ENCODE results near the gene CD101. TPM values are rescaled to one million over a fixed set of nuclear protein-coding genes. Genes with fewer than 3 reads are reported as not detected.

The CD101 gene
- total RNA-seq, 4 donors from 2014 or later, result 1.2 to 5.3 (median 2.8) TPM

GRCh38 chr1:116982319-116983004, 19.1 kb upstream of the CD101 start:
- Histone ChIP-seq H3K36me3 (peaks cover 18% of the 10 kb centered on the region), H3K27ac (no peak overlapping the region), H3K4me3 (no peak overlapping the region), H3K9me3 (no peaks in the 10 kb centered on the region), H3K4me1 (no peaks in the 10 kb centered on the region), H3K27me3 (no peaks in the 10 kb centered on the region)
- no peak for DNase-seq (ENCODE audit: low spot score in 2 of 2)
- WGBS, result 92% methylated on average over 8 of the region's 9 CpGs
- TF ChIP-seq POLR2A (IDR thresholded peaks at IDR 0.05), result no peak
- no peak for TF ChIP-seq POLR2AphosphoS5 (IDR thresholded peaks at IDR 0.05)
- no peak for TF ChIP-seq EP300 (IDR thresholded peaks at IDR 0.05)
- TF ChIP-seq CTCF (IDR thresholded peaks at IDR 0.05), result no peak

- DNase-seq (ENCODE audit: low spot score in 2 of 2), result no peak
- Histone ChIP-seq H3K27me3 (no peaks in the 10 kb centered on the region), H3K36me3 (peaks cover 18% of the 10 kb centered on the region), H3K9me3 (no peaks in the 10 kb centered on the region), H3K4me3 (no peak overlapping the region), H3K27ac (no peak overlapping the region), H3K4me1 (peaks cover under 1% of the 10 kb centered on the region)
- WGBS, result 44% methylated on average over 5 of the region's 5 CpGs
- no peak for TF ChIP-seq POLR2A (IDR thresholded peaks at IDR 0.05)
- no peak for TF ChIP-seq POLR2AphosphoS5 (IDR thresholded peaks at IDR 0.05)
- no peak for TF ChIP-seq CTCF (IDR thresholded peaks at IDR 0.05)
- TF ChIP-seq EP300 (IDR thresholded peaks at IDR 0.05), result no peak
Measured at GRCh38 chr1:116983112-116983511, 18.4 kb upstream of the CD101 start.

- H3K36me3 ChIP-seq, result peaks cover 21% of the 10 kb centered on the region
- peaks cover 6% of the 10 kb centered on the region for H3K4me1 ChIP-seq
- no peak overlapping the region for H3K27ac ChIP-seq
- TF ChIP-seq EP300 (IDR thresholded peaks at IDR 0.05), result no peak
- TF ChIP-seq CTCF (IDR thresholded peaks at IDR 0.05), result no peak
- no peak for TF ChIP-seq POLR2AphosphoS5 (IDR thresholded peaks at IDR 0.05)
- no peak for TF ChIP-seq POLR2A (IDR thresholded peaks at IDR 0.05)
- H3K4me3 ChIP-seq, result no peak overlapping the region
- 65% methylated on average over 4 of the region's 4 CpGs for WGBS
- no peak for DNase-seq (ENCODE audit: low spot score in 2 of 2)
- no peaks in the 10 kb centered on the region for H3K9me3 ChIP-seq
- no peaks in the 10 kb centered on the region for H3K27me3 ChIP-seq
Measured at GRCh38 chr1:116983678-116984077, 17.9 kb upstream of the CD101 start.

- peaks cover 21% of the 10 kb centered on the region for H3K36me3 ChIP-seq
- H3K27ac ChIP-seq, result no peak overlapping the region
- peaks cover 15% of the 10 kb centered on the region for H3K4me1 ChIP-seq
- 58% methylated on average over 14 of the region's 14 CpGs for WGBS
- no peak for DNase-seq (ENCODE audit: low spot score in 2 of 2)
- TF ChIP-seq EP300 (IDR thresholded peaks at IDR 0.05), result peak; percentile 19
- no peak for TF ChIP-seq POLR2A (IDR thresholded peaks at IDR 0.05)
- TF ChIP-seq POLR2AphosphoS5 (IDR thresholded peaks at IDR 0.05), result no peak
- H3K9me3 ChIP-seq, result no peaks in the 10 kb centered on the region
- no peaks in the 10 kb centered on the region for H3K27me3 ChIP-seq
- no peak overlapping the region for H3K4me3 ChIP-seq
Measured at GRCh38 chr1:116984406-116985160, 17.0 kb upstream of the CD101 start.

- DNase-seq (ENCODE audit: low spot score in 2 of 2), result no peak
- TF ChIP-seq EP300 (IDR thresholded peaks at IDR 0.05) (no peak), POLR2AphosphoS5 (IDR thresholded peaks at IDR 0.05) (no peak), POLR2A (IDR thresholded peaks at IDR 0.05) (no peak), CTCF (IDR thresholded peaks at IDR 0.05) (no peak)
- peaks cover 21% of the 10 kb centered on the region for H3K36me3 ChIP-seq
- no peak overlapping the region for H3K4me3 ChIP-seq
- H3K27ac ChIP-seq, result no peak overlapping the region
- no peaks in the 10 kb centered on the region for H3K27me3 ChIP-seq
- WGBS, result 83% methylated on average over 29 of the region's 29 CpGs
- peaks cover 30% of the 10 kb centered on the region for H3K4me1 ChIP-seq
- H3K9me3 ChIP-seq, result no peaks in the 10 kb centered on the region
Measured at GRCh38 chr1:116986421-116987255, 14.9 kb upstream of the CD101 start.
